ENCODE measurements around the gene TTYH2.

DNA sequence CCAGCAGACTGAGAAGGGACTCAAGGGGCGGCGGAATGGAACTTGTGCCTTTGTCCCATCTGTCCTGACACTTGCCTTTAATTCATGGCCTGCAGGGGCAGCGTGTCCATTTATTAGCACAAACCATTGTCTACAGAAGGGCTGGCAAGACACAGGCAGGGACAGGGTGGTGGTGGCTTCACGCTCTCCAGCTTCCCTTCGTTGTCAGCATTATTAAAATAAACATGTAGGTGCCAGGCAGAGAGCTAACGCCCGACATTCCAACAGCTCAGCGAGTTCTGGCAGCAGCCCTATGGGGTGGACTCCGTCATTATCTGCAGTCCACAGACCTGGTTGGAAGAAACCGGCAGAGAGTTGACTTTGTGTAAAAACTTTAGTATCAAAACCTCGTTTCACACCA lies 77.0 kb downstream of the TTYH2 start:
- no peak for TF ChIP-seq POLR2A (IDR thresholded peaks at IDR 0.05)
- peak in 2 of 6 experiments; percentile 12 to 28 for TF ChIP-seq CTCF (IDR thresholded peaks at IDR 0.05)
